ENCODE measurements around the gene CCDC102B. TPM values are rescaled to one million over a fixed set of nuclear protein-coding genes. Genes with fewer than 3 reads are reported as not detected.

The CCDC102B gene
- total RNA-seq, 4 donors from 2014 or later, result 12.9 to 17.1 (median 16.2) TPM

DNA sequence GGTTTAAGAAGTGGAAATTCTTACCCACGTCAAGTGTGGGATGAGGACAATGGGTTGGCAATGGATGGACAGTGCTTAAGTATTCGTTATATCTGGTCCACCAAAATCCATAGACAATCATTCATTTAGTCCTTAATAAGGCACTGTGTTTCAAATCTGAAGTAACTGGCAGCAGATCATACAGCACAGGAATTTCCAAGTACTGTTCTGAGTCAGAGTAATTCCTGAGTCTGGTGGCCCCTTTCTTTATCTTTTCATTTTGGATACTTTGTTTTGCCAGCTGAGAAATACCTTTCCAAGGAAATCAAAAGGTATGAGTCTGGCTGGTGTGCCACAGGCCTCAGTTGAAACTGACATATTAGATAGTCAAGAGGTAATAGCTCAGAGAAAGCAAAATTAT lies 31.4 kb upstream of the CCDC102B start:
- Histone ChIP-seq H3K36me3 (no peaks in the 10 kb centered on the region), H3K27me3 (no peaks in the 10 kb centered on the region), H3K4me3 (replicated peaks in 1 of 3) (no peak overlapping the region), H3K27ac (no peak overlapping the region), H3K4me1 (no peaks in the 10 kb centered on the region), H3K9me3 (no peaks in the 10 kb centered on the region)
- intact Hi-C loops (cut with DNase I), result no loop called here
- DNase-seq, result no peak
- no peak for TF ChIP-seq CTCF (IDR thresholded peaks at IDR 0.05)
- TF ChIP-seq POLR2A (IDR thresholded peaks at IDR 0.05), result no peak
- 89 to 90% methylated on average over 2 of the region's 2 CpGs for WGBS, 2 donors

- Histone ChIP-seq H3K27me3 (no peaks in the 10 kb centered on the region), H3K4me3 (replicated peaks in 1 of 3) (no peak overlapping the region), H3K36me3 (no peaks in the 10 kb centered on the region), H3K27ac (no peak overlapping the region), H3K9me3 (no peaks in the 10 kb centered on the region), H3K4me1 (no peaks in the 10 kb centered on the region)
- DNase-seq, result no peak
- WGBS, 2 donors, result 65 to 82% methylated on average over 3 of the region's 3 CpGs
- TF ChIP-seq CTCF (IDR thresholded peaks at IDR 0.05), result no peak
- no peak for TF ChIP-seq POLR2A (IDR thresholded peaks at IDR 0.05)
- intact Hi-C loops (cut with DNase I), result no loop called here
Observed at GRCh38 chr18:68769461-68769860, 28.4 kb upstream of the CCDC102B start.

- no peaks in the 10 kb centered on the region for H3K4me1 ChIP-seq
- no peak for TF ChIP-seq CTCF (IDR thresholded peaks at IDR 0.05)
- no peak for TF ChIP-seq POLR2A (IDR thresholded peaks at IDR 0.05)
- H3K27ac ChIP-seq, result peak overlapping the region in 2 of 3 donors; percentile 19 to 41
- intact Hi-C loops (cut with DNase I), result no loop called here
- 61 to 62% methylated on average over 2 of the region's 2 CpGs for WGBS, 2 donors
- H3K4me3 ChIP-seq (replicated peaks in 1 of 3), result no peak overlapping the region
- no peak for DNase-seq
- no peaks in the 10 kb centered on the region for H3K36me3 ChIP-seq
- no peaks in the 10 kb centered on the region for H3K27me3 ChIP-seq
- H3K9me3 ChIP-seq, result no peaks in the 10 kb centered on the region
Observed at GRCh38 chr18:68772268-68772667, 25.6 kb upstream of the CCDC102B start.

- intact Hi-C loops (cut with DNase I), result no loop called here
- no peaks in the 10 kb centered on the region for H3K36me3 ChIP-seq
- WGBS, 2 donors, result 71 to 79% methylated on average over 3 of the region's 3 CpGs
- no peaks in the 10 kb centered on the region for H3K9me3 ChIP-seq
- no peak for DNase-seq
- no peak overlapping the region for H3K27ac ChIP-seq
- H3K4me3 ChIP-seq (replicated peaks in 1 of 3), result no peak overlapping the region
- no peaks in the 10 kb centered on the region for H3K27me3 ChIP-seq
- TF ChIP-seq CTCF (IDR thresholded peaks at IDR 0.05) (no peak), POLR2A (IDR thresholded peaks at IDR 0.05) (no peak)
- H3K4me1 ChIP-seq, result no peaks in the 10 kb centered on the region
Observed at GRCh38 chr18:68778280-68778886, 19.5 kb upstream of the CCDC102B start.

GRCh38 chr18:68779169-68779568 lies 18.7 kb upstream of the CCDC102B start:
- Histone ChIP-seq H3K27ac (no peak overlapping the region), H3K9me3 (no peaks in the 10 kb centered on the region), H3K4me3 (replicated peaks in 1 of 3) (no peak overlapping the region), H3K27me3 (no peaks in the 10 kb centered on the region), H3K36me3 (no peaks in the 10 kb centered on the region), H3K4me1 (no peaks in the 10 kb centered on the region)
- intact Hi-C loops (cut with DNase I), result no loop called here
- DNase-seq, result no peak
- WGBS, 2 donors, result 83% methylated on average over 3 of the region's 3 CpGs
- TF ChIP-seq CTCF (IDR thresholded peaks at IDR 0.05) (no peak), POLR2A (IDR thresholded peaks at IDR 0.05) (no peak)

Data from thyroid gland (tissue), 4 donors.